Muscle of back (tissue), 11 donors: ENCODE measurements around the gene MLNR. TPM values are rescaled to one million over a fixed set of nuclear protein-coding genes. Genes with fewer than 3 reads are reported as not detected.

Experiments
- DNase-seq, 3 donors: peaks; one replicate each; pipeline versions ENCODE4 v3.0.0 to v3.0.0-alpha.2; 2013
- polyA plus RNA-seq, 10 donors: library from polyadenylated mRNA; unstranded; fragments of 120-200 nt; gene quantifications; one replicate each; pipeline ENCODE4 v1.2.1, GENCODE V29; 2013; ENCODE audit not compliant: insufficient read length in 10 of 10

The MLNR gene
- polyA plus RNA-seq, 10 donors: 0.13 TPM; not detected in 8

- no peak for DNase-seq
These were observed 5.3 kb downstream of the MLNR start for GRCh38 chr13:49225223-49226042.

- DNase-seq: no peak
These were observed 6.5 kb downstream of the MLNR start for GRCh38 chr13:49226613-49227012.

DNA sequence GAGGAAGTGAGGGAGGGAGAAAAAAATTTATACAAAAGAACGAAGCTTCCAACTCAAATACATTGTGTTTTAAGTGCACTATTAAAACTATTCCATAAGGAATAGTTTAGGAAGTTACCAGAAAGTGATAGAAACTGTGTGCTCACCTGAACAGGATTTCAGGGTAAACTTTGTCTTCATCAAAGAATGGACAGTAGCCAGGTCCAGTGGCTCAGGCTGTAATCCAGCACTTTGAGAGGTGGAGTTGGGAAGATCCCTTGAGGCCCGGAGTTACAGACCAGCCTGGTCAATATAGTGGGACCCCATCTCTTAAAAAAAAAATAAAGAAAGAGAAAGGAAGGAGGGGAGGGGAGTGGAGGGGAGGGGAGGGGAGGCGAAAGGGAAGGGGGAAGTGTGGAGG, 14.6 kb downstream of the MLNR start:
- DNase-seq: no peak

DNA sequence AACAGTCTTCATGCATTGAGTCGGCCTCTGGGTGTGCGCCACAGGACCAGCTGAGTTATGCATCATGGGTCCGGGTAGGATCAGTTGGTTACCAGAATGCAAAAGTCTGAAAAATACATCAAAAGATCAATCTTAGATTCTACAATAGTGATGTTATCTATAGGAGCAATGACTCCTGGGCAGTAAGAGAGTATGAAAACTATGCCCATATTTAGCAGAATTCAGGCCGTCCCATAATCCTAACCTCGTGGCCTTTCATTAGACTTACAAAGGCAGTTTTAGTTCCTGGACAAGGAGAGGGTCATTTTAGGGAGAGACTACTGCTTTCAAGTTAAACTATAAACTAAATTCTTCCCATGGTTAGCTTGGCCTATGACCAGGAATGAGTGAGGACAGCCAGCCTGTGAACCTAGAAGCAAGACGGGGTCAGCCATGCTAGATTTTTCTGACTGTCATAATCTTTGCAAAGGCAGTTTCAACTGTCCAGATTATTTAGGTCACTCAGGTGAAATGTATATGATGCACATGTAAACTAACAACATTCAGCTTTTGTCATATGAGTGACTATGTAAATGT, 15.8 kb downstream of the MLNR start:
- DNase-seq: no peak

GRCh38 chr13:49238621-49239020, 18.5 kb downstream of the MLNR start:
- DNase-seq: no peak

GRCh38 chr13:49240017-49240416, 19.9 kb downstream of the MLNR start:
- DNase-seq: no peak

DNA sequence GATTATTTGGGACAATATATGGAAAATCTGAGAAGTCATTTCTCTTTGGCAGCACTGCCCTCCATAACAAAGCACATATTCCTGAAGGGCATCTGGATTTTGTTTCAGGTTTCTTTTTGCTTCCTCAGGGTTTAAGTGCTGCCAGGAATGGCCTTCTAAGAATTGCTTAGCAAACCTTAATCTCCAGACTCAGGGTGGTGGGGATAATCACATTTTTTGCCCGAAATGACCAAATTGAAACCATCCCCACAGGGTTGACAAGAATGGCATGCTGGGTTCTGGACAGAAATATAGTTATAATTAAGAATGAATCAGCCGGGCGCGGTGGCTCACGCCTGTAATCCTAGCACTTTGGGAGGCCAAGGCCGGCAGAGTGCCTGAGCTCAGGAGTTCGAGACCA, 21.2 kb downstream of the MLNR start:
- no peak for DNase-seq

- DNase-seq: no peak
These were observed 25.0 kb downstream of the MLNR start for GRCh38 chr13:49245101-49245500.

DNA sequence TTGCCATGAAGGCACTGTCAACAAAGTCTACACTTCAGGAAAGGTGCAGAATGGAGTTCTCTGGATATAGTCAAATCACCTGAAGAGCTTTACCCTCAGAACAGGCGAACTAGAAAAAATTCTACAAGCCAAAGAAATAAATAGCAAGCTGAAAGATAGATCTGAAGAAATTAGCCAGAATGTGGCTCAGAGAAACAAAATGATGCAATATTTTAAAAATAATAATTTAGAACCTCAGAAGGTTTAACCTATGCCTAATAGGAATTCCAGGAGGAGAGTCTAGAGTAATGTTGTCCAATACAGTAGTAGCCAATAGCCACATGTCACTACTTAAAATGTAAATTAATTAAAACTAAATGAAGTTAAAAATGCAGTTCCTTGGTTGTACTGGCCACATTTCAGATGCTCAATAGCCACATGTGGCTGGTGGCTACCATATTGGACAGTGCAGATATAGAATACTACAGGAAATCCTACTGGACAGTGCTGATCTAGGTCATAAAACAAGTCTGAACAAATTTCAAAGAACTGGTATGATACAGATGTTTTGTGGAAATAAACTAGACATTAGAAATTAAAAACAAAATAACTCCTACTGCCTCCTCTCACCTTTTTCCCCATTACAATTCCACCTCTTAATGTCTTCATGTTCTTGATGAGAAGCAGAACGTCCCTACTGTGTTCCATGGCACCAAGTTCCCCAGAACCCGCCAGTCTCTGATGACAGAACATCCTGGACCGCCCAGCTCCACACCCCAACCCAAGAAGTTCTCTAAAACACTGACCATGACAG, 26.9 kb downstream of the MLNR start:
- DNase-seq: no peak

DNA sequence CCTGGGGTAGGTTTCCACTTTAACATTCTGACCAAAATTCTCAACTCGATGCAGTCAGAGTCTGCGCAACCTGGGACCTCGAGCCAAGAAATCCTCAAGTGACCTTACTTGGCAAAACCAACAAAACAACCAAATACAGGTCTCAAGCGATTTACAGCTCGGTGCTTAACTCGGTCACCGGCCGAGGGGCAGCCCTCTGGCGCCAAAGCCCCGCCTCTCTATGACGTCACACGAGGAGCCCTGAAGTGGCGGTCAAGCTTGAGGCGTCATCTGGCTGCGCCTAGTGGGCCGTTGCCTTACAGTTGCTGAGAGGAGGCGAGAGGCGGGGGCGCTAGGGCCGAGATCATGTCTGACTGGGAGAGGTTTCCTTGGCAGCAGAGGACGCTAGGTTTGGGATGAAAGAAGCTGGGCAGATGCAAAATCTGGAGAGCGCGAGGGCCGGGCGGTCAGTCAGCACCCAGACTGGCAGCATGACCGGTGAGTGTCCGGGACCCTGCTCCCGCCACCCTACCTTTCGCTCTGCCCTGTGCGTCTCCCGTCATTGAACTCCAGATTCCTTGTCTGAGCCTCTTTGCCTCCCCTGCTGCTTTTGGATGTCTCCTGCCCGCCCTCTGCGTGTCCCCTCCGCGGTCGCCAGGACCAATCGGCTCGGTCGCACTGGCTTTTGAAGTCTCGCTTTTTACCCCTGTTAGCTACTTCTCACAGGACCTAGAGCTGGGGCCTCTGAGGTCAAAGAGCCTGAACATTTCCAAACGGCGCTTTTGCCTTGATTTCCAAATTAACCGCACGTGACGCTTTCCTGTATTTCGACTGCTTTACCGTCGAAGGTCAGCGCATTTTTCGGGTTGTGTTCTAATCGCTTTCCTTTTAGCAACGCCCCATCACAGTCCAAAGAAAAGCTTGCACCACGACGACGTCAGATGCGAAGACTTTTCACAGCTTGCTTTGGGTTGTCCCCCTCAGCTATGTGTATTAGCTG, 27.8 kb downstream of the MLNR start, which contains the start of gene CDADC1:
TSS of gene CDADC1 (plus strand) at position 283 of the 979 bp plus-strand sequence. CDS start at position 396, 113 bp downstream.
- peak; percentile 96 to 99 (median 97) for DNase-seq

GRCh38 chr13:49248622-49249002, 28.5 kb downstream of the MLNR start:
- DNase-seq: peak in 1 of 3 donors; percentile 1

DNA sequence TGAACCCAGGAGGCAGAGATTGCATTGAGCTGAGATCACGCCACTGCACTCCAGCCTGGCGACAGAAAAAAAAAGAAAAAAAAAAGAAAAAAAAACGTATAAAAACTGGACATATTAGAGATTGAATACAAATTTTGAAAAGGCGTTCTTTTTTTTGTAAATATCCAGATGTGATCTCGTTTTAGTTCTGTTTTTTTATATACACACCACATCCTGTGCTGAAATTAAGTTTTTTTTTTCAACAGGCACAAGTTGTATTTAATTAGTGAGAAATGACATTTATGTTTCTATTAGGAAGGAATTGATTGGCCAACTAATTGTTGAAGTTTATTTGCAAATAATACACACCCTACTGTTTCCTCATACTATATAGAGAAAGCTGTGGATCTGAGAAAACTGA, 31.2 kb downstream of the MLNR start:
- no peak for DNase-seq

GRCh38 chr13:49253310-49253709, 33.2 kb downstream of the MLNR start:
- no peak for DNase-seq

GRCh38 chr13:49254007-49254406, 33.9 kb downstream of the MLNR start:
- no peak for DNase-seq

GRCh38 chr13:49256841-49257240, 36.7 kb downstream of the MLNR start:
- peak; percentile 19 to 34 (median 22) for DNase-seq

DNA sequence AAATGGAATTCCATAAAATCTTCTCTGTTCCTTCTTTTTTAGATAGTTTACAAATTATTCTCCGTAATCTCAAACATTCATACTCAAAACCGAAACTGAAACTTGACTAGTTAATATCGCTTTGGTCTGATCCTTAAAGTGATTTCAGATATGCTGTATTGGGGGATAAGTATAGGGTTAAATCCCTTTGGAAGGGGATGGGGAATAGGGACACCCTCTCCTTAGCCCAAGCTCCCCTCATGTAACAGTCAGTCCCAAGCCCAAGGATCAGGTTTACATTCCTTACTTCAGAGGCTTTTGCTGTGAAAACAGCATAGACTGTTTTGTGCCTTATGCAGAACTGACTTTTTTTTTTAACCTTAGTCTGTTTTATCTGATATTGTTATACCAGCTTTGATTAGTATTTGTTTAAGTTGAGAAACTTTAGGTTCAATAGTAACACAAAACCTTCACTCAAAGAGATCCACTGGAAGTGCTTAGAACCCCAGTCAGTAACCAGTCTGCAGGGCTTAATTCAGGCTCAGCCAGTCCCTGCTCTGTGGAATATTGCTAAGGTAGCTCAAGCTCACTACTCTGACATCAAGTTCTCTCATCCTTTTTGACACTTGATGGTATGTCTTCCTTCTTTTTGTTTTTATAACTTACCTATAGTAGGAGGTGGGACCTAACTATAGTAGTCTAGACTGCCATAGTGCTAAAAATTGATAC, 38.1 kb downstream of the MLNR start:
- DNase-seq: no peak

GRCh38 chr13:49259586-49259985, 39.4 kb downstream of the MLNR start:
- DNase-seq: no peak

DNA sequence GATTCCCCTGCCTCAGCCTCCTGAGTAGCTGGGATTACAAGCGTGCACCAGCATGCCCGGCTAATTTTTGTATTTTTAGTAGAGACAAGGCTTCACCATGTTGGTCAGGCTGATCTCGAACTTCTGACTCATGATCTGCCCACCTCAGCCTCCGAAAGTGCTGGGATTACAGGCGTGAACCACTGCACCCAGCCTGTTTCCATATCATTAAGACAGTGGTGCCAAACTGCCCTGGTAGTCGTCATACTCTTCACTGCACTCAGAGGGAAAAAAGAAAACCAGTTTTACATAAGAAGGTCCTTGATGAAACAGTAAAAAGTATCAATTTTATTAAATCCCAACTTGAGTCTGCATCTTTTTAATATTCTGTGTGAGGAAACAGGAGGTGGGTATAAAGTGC, 42.5 kb downstream of the MLNR start:
- no peak for DNase-seq

DNA sequence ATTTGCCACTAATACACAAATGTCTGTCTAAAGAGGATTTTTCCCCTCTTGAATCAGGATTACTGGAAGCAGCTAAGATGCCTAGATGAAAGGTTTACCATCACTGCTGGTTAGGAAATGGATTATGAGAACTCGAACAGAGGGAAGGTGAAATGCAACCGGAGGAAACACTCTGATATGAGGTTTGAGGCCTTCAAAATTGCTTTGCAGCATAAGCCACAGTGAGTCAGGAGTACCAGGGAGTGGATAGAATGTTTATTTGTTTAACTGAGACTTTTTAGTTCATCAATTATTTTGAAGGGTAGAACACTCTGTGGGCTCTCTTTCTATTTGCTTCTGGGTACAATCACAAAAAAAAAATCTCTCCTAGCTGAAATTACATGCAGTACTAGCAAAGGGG, 45.7 kb downstream of the MLNR start:
- no peak for DNase-seq

DNA sequence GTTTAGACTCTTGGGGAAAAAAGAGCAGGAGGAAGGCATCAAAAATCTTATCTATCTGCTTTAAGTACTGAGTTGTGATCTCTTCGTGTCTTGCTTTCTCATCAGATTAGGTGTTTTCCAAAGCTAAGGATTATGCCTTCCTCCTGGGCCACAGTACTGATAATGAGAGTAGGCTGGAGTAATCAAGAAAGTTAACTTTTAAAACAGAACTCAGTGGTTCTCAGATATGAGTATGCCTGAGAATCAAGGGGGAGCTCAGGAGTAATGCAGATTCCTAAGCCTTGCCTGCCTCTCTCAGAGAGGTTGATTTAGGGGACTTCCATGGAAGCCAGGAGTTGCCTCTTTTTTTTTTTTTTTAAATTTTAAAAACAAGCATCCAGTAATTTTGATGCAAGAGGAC, 51.1 kb downstream of the MLNR start:
- DNase-seq: no peak
